PFSK-1 (cell line): ENCODE measurements around the gene SYNDIG1.
A peak's percentile ranks its signal among the peaks of the same experiment; 100 is the strongest.

Experiments used
- FOXP2 ChIP-seq: optimal IDR thresholded peaks from 2 replicates; pipeline ENCODE3; 2011; ENCODE audit warnings: borderline replicate concordance, control low read depth, inconsistent platforms; ENCODE audit not compliant: insufficient read depth; ENCODE audit errors: extremely low read length, extremely low read depth
- POLR2AphosphoS5 ChIP-seq: IDR thresholded peaks from 2 replicates; pipeline ENCODE4 v1.6.1; 2012; ENCODE audit warnings: low read depth, mild to moderate bottlenecking, control low read depth, low read length, moderate library complexity
- SIN3A ChIP-seq: IDR thresholded peaks from 2 replicates; pipeline ENCODE4 v1.6.1; 2012; ENCODE audit warnings: mild to moderate bottlenecking, low read length, moderate library complexity, borderline replicate concordance; ENCODE audit not compliant: insufficient read depth
- TAF1 ChIP-seq: IDR thresholded peaks from 2 replicates; pipeline ENCODE4 v1.6.1; 2012; ENCODE audit warnings: low read length, control low read depth, borderline replicate concordance; ENCODE audit not compliant: insufficient read depth
- TF ChIP-seq, protein P1 (sequence below), 2 experiments: IDR thresholded peaks; 2 replicates each; pipeline versions ENCODE4 v1.6.1 to v1.8.0; 2011 to 2012; ENCODE audit warnings: low read depth in 2 of 2, low read length in 2 of 2, control low read depth in 1 of 2, inconsistent platforms in 1 of 2, mild to moderate bottlenecking in 1 of 2, moderate library complexity in 1 of 2; ENCODE audit not compliant: insufficient read depth in 1 of 2

The SYNDIG1 gene

DNA sequence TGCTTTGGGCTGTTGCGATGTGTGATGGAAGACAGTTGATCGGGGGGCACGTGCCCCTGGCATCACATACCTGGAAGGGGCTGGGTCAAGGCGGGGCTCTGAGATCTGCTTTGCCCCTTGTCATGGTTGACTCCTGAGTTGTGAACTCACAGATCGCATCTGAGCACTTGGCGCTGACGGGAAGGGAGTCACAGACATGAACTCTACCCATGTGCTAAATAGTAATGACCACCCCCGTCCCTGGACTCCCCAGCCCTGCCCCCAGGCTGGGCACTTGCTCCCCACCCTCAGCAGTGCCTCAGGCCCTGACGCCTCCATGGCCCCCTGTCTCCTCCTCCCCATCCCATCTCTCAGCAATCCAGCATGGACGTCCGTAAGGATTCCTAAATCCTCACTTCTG, 107.0 kb downstream of the SYNDIG1 start:
- TF ChIP-seq TAF1 (no peak), SIN3A (no peak), POLR2AphosphoS5 (no peak), FOXP2 (no peak)
- TF ChIP-seq, protein P1, sequence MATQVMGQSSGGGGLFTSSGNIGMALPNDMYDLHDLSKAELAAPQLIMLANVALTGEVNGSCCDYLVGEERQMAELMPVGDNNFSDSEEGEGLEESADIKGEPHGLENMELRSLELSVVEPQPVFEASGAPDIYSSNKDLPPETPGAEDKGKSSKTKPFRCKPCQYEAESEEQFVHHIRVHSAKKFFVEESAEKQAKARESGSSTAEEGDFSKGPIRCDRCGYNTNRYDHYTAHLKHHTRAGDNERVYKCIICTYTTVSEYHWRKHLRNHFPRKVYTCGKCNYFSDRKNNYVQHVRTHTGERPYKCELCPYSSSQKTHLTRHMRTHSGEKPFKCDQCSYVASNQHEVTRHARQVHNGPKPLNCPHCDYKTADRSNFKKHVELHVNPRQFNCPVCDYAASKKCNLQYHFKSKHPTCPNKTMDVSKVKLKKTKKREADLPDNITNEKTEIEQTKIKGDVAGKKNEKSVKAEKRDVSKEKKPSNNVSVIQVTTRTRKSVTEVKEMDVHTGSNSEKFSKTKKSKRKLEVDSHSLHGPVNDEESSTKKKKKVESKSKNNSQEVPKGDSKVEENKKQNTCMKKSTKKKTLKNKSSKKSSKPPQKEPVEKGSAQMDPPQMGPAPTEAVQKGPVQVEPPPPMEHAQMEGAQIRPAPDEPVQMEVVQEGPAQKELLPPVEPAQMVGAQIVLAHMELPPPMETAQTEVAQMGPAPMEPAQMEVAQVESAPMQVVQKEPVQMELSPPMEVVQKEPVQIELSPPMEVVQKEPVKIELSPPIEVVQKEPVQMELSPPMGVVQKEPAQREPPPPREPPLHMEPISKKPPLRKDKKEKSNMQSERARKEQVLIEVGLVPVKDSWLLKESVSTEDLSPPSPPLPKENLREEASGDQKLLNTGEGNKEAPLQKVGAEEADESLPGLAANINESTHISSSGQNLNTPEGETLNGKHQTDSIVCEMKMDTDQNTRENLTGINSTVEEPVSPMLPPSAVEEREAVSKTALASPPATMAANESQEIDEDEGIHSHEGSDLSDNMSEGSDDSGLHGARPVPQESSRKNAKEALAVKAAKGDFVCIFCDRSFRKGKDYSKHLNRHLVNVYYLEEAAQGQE (IDR thresholded peaks at IDR 0.05; ENCODE audit: insufficient read depth in 1 of 2, low read depth in 2 of 2, low read length in 2 of 2): no peak

DNA sequence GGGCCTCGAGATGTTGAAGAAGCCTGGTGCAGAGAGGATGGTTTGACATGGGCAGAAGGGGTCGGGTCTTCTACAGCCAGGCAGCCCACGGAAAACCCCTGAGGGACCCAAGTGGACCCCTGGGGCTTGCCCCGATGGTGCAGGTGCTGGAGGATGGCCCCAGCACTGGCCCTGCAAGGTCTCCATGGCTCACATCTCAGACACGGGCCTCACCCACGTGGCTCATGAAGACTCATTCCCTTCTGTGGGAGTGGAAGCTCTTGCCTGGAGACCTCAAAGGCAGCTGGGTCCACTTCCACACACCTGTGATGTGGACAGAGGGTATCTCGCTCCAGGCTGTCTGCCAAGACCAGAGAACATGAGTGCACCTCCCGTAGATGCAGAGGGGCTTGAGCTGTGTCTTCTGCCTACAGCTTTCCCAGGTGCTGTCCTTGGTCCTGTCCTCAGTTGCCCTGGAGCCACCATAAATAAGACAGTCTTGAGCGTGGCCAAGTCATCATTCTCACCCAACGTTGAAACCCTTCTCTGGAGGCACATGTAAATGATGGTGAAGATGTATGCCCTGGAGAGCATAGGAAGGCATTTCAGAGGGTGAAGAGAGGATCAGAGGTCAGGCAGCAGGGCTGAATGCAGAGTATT, 108.0 kb downstream of the SYNDIG1 start:
- TF ChIP-seq FOXP2: no peak
- TF ChIP-seq, protein P1 (IDR thresholded peaks at IDR 0.05; ENCODE audit: insufficient read depth in 1 of 2, low read depth in 2 of 2, low read length in 2 of 2): peak; percentile 62 to 87

DNA sequence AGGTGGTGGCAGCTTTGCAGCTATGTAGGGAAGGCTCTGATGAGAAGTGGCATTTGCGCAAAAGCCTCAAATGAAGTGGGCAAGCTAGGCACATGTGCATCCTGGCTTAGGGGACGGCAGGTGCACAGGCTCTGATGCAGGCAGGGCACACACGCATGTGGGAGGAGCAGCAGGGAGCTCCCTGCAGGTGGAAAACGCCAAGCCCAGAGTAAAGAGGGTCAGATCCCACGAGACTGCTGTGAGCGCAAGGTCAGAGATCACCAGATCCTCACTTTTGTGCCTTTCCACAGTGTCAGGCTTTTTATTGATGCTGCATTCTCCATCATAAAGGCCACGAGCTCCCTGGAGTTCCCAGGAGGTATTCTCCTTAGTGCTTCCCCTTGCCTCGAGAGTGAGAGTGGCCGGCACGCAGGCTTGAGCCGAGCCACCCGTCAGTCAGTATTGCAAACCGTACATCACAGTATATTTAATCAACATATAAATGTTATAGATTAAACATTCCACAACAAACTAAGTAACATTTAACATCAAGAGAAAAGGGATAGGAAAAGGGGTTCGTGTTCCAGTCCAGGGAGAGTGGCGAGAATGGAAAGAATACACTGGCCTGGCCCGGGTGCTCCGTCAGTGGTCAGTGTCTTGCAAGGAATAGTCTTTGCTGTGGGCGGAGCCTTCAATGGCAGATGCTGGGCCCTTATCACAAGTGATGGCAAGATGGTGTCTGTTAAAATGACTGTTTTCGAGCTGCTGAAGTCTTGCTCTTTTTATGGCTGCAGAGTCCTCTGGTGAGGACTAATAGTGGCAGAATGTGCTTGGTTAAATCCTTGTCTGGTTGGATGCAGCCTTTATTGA, 109.4 kb downstream of the SYNDIG1 start:
- TF ChIP-seq TAF1 (no peak), FOXP2 (no peak), SIN3A (no peak), POLR2AphosphoS5 (no peak)
- TF ChIP-seq, protein P1 (IDR thresholded peaks at IDR 0.05; ENCODE audit: insufficient read depth in 1 of 2, low read depth in 2 of 2, low read length in 2 of 2): no peak

DNA sequence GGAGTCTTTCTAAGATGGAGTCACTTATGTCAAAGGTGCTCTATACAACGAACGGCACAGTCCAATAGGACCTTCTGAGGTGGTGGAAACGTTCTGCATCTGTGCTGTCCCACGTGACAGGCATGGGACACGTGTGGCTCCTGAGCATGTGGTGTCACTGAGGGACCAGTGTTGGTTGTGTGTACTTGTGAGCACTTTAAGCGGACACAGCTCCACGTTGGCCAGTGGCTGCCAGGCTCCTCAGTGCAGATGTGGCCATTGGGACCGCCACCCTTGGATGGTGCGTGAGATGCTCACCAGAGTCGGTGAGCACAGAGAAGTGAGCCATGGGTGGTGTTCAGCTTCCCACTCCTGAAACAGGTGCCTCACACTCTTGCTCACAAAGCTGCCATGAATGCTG, 110.0 kb downstream of the SYNDIG1 start:
- TF ChIP-seq, protein P1 (IDR thresholded peaks at IDR 0.05; ENCODE audit: insufficient read depth in 1 of 2, low read depth in 2 of 2, low read length in 2 of 2): no peak
- TF ChIP-seq FOXP2 (no peak), TAF1 (no peak), POLR2AphosphoS5 (no peak), SIN3A (no peak)
